Measurements from ENCODE around the gene TMEM184C. TPM values are rescaled to one million over a fixed set of nuclear protein-coding genes. Genes with fewer than 3 reads are reported as not detected.

Gene TMEM184C
- total RNA-seq, 1 experiment from 2014 or later = 24.6 TPM

GRCh38 chr4:147596377-147596776, 20.8 kb upstream of the TMEM184C start:
- Histone ChIP-seq H3K4me1 (ENCODE audit: control insufficient read depth in 1 of 2, insufficient read depth in 2 of 2, low read length in 2 of 2) (peaks cover 0 to 14% of the 10 kb centered on the region in 2 experiments; a peak in 2 of 4 replicates), H3K27me3 (ENCODE audit: insufficient read depth, low read length) (no peaks in the 10 kb centered on the region), H3K36me3 (ENCODE audit: control insufficient read depth in 1 of 2, insufficient read depth in 2 of 2, low read length in 2 of 2) (no peaks in the 10 kb centered on the region), H3K9ac (ENCODE audit: low read length) (no peak overlapping the region), H3K79me2 (ENCODE audit: insufficient read depth, low read length) (no peaks in the 10 kb centered on the region), H3K4me3 (replicated peaks in 1 of 2; ENCODE audit: low read depth in 1 of 2, low read length in 2 of 2) (no peak overlapping the region), H4K20me1 (ENCODE audit: insufficient read depth) (no peaks in the 10 kb centered on the region), H3K4me2 (ENCODE audit: low read length) (no peak overlapping the region), H3K27ac (ENCODE audit: low read depth, low read length) (no peak overlapping the region), H3K9me2 (ENCODE audit: insufficient read depth) (no peaks in the 10 kb centered on the region; the same call in 1 of the 2 replicates), H2AFZ (ENCODE audit: low read depth, low read length, poor library complexity, severe bottlenecking) (no peak overlapping the region), H3K9me3 (ENCODE audit: control insufficient read depth in 1 of 2, insufficient read depth in 1 of 2, low read depth in 1 of 2, low read length in 2 of 2) (no peaks in the 10 kb centered on the region)
- TF ChIP-seq CBX3 (IDR thresholded peaks at IDR 0.05; ENCODE audit: low read depth) = no peak
- no peak for TF ChIP-seq CEBPB (IDR thresholded peaks at IDR 0.05; ENCODE audit: low read depth)
- TF ChIP-seq SRF (IDR thresholded peaks at IDR 0.05; ENCODE audit: low read depth) = no peak
- TF ChIP-seq CTCF (IDR thresholded peaks at IDR 0.05 in 2 of 3, conservative IDR thresholded peaks at IDR 0.05 in 1 of 3; ENCODE audit: borderline replicate concordance in 1 of 3, insufficient read depth in 1 of 3, low read depth in 2 of 3, low read length in 2 of 3) = peak; percentile 5 to 63 (median 31); a peak in 2 of 6 replicates
- peak; percentile 69 for TF ChIP-seq RAD21 (IDR thresholded peaks at IDR 0.05; ENCODE audit: low read depth)
- TF ChIP-seq REST (IDR thresholded peaks at IDR 0.05; ENCODE audit: low read depth) = no peak
- TF ChIP-seq ZNF274 (IDR thresholded peaks at IDR 0.05; ENCODE audit: low read depth, low read length) = no peak
- TF ChIP-seq JUND (IDR thresholded peaks at IDR 0.05) = no peak
- intact Hi-C loops (cut with micrococcal nuclease) = loop anchor here (1.0 to 10.0 kb wide), 2 partner anchors 270 to 1252 kb away; no protein-coding TSS in a partner anchor
- DNase-seq (ENCODE audit: low read depth, low spot score) = peak; percentile 7
- ChIA-PET CTCF (interaction anchor here (1.1 to 5.6 kb wide), 2 partner anchors 270 to 435 kb away, joined by 3 to 61 read pairs; no protein-coding TSS in a partner anchor), RAD21 (ENCODE audit: low non-redundant PET in 1 of 2, low total read pairs in 2 of 2, uncharacterized antibody in 2 of 2, unreplicated experiment in 2 of 2) (interaction anchor here in 1 of 2 experiments (2.6 kb wide), 1 partner anchor 271 kb away, joined by 12 read pairs; no protein-coding TSS in a partner anchor), POLR2A (no interaction called here)
- ATAC-seq = peak; percentile 68
- BruUV-seq (replicated peaks) = no TSS peak
